ENCODE measurements around the gene CHCHD3. TPM values are rescaled to one million over a fixed set of nuclear protein-coding genes. Genes with fewer than 3 reads are reported as not detected.

CHCHD3 gene
- total RNA-seq, 2 donors from 2014 or later = 36.1 to 43.0 TPM

DNA sequence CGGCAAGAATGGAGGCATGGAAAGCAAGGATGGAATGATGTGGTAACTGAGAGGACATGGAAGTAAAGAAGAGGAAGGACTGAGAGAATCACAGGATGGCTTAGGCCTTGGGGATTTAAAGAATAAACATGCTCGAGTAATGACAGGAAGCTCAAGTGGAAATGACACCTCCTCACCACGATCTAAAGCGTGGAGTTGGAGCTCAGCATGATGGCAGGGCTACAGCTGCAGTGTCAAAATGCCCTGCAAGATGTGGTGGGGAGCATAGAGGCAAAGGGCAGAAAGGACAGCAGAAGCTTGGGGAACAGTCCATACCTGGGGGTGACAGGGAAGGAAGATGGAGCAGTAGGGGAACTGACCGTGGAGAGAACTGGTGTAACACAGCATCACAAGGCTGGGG lies 276.1 kb downstream of the CHCHD3 start:
- Histone ChIP-seq H3K4me1 (ENCODE audit: control insufficient read depth in 1 of 2, low read depth in 2 of 2) (no peaks in the 10 kb centered on the region), H3K36me3 (peaks cover 3% of the 10 kb centered on the region)
- no peak for DNase-seq (ENCODE audit: low spot score)

DNA sequence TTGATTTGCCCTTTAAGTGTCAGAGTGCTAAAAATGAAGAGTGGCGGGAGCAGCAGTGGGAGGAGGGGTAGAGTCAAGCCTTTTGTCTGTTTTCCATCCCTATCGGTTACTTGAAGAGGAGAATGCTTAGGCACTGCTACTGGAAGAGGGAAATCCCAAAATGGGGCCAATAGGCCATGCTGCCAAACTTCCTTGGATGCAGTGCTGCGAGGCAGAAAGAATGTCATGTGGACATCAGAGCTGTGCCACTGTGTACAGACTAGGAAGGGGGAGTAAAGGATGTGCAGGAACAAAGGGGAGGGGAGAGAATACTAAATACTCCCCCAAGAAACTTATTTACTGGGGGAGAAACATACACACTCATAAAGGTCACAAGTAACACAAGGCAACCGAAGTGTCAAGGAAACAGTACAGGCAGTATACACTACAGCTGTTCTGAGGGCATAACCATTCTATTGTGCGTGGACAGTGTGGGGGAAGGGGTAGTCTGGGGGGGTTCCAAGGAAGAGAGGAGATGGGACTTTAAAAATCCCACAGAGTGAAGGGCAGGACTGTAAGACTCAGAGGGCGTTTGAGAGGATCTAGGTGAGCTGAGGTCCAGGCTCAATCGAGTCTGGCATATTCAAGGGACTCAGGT lies 276.9 kb downstream of the CHCHD3 start:
- TF ChIP-seq, protein P1, sequence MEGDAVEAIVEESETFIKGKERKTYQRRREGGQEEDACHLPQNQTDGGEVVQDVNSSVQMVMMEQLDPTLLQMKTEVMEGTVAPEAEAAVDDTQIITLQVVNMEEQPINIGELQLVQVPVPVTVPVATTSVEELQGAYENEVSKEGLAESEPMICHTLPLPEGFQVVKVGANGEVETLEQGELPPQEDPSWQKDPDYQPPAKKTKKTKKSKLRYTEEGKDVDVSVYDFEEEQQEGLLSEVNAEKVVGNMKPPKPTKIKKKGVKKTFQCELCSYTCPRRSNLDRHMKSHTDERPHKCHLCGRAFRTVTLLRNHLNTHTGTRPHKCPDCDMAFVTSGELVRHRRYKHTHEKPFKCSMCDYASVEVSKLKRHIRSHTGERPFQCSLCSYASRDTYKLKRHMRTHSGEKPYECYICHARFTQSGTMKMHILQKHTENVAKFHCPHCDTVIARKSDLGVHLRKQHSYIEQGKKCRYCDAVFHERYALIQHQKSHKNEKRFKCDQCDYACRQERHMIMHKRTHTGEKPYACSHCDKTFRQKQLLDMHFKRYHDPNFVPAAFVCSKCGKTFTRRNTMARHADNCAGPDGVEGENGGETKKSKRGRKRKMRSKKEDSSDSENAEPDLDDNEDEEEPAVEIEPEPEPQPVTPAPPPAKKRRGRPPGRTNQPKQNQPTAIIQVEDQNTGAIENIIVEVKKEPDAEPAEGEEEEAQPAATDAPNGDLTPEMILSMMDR (IDR thresholded peaks at IDR 0.05) = no peak
- no peak for ATAC-seq (ENCODE audit: insufficient number of reproducible peaks, low FRiP score, low read depth)
- no peaks in the 10 kb centered on the region for H3K27me3 ChIP-seq (replicated peaks; ENCODE audit: insufficient read depth)

More for the DNA sequence above, 276.1 kb downstream of the CHCHD3 start:
- Histone ChIP-seq H3K27ac (no peak overlapping the region), H3K27me3 (replicated peaks; ENCODE audit: insufficient read depth) (no peaks in the 10 kb centered on the region), H3K4me3 (no peak overlapping the region), H3K9me3 (no peaks in the 10 kb centered on the region)
- no peak for ATAC-seq (ENCODE audit: insufficient number of reproducible peaks, low FRiP score, low read depth)
- TF ChIP-seq, protein P1 (IDR thresholded peaks at IDR 0.05) = no peak

DNA sequence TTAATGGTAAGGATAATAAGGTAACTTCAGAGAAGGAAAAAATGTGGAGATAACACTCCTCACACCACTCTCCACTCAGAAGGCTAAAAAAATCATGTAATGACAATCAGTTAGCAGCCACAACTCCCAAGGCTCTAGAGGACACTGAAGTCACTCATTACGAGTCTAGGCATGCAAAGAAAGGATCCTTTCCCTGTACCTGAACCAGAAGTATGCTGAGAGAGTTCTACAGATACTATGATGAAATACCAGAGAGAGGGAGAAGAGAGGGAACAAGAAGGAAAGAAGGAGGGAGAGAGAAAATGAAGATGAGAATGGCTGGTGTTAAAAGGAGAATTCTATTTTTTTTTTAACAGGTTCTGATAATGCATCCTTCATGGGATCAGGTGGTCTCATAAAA lies 281.4 kb downstream of the CHCHD3 start:
- DNase-seq (ENCODE audit: low spot score) (no peak), ATAC-seq (ENCODE audit: insufficient number of reproducible peaks, low FRiP score, low read depth) (no peak)
- H3K4me1 ChIP-seq (ENCODE audit: control insufficient read depth in 1 of 2, low read depth in 2 of 2) = no peaks in the 10 kb centered on the region
- H3K36me3 ChIP-seq = peaks cover 6% of the 10 kb centered on the region
- H3K27ac ChIP-seq = no peak overlapping the region
- no peaks in the 10 kb centered on the region for H3K9me3 ChIP-seq
- no peaks in the 10 kb centered on the region for H3K27me3 ChIP-seq (replicated peaks; ENCODE audit: insufficient read depth)
- TF ChIP-seq, protein P1 (IDR thresholded peaks at IDR 0.05) = no peak
- no peak overlapping the region for H3K4me3 ChIP-seq

More for the DNA sequence above, 276.9 kb downstream of the CHCHD3 start:
- Histone ChIP-seq H3K9me3 (no peaks in the 10 kb centered on the region), H3K27ac (no peak overlapping the region), H3K4me1 (ENCODE audit: control insufficient read depth in 1 of 2, low read depth in 2 of 2) (no peaks in the 10 kb centered on the region), H3K36me3 (peaks cover 3% of the 10 kb centered on the region), H3K4me3 (no peak overlapping the region)
- no peak for DNase-seq (ENCODE audit: low spot score)

DNA sequence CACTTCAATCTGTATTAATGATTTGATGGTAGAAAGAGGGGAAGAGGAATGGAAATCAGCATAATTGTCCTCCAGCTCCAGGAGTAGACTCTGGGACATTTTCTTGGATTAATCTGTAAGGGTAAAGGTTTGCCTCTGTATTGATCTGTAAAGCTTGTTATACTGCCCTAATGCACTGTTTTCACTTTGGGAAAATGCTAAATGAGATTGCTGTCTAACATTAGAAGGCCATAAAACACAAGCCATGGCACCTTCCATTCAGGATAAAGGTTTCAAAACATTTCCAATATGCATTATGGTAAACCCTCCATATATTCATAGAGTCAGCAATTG lies 282.8 kb downstream of the CHCHD3 start:
- TF ChIP-seq, protein P1 (IDR thresholded peaks at IDR 0.05) = no peak
- Histone ChIP-seq H3K36me3 (peaks cover 2% of the 10 kb centered on the region), H3K27ac (no peak overlapping the region), H3K27me3 (replicated peaks; ENCODE audit: insufficient read depth) (no peaks in the 10 kb centered on the region), H3K4me3 (no peak overlapping the region), H3K9me3 (no peaks in the 10 kb centered on the region), H3K4me1 (ENCODE audit: control insufficient read depth in 1 of 2, low read depth in 2 of 2) (no peaks in the 10 kb centered on the region)
- DNase-seq (ENCODE audit: low spot score) (no peak), ATAC-seq (ENCODE audit: insufficient number of reproducible peaks, low FRiP score, low read depth) (no peak)

DNA sequence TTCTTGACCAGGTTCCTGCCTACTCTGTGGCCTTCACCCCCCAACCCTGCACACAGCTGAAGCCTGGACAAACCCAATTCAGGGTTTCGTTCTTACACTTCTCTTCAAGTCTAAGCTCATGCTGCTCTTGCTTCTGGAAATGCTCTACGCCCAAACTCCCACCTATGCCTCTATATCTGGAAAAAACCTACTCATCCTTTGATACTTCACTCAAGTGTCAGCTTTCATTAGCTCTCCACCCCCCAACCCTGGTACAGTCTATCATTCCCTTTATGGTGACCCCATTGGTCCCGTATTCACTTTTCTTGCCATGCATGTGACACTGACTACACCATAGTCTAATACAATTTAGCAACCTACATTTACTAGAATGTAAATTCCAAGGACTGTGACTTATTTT lies 284.7 kb downstream of the CHCHD3 start:
- no peak for DNase-seq (ENCODE audit: low spot score)
- TF ChIP-seq, protein P1 (IDR thresholded peaks at IDR 0.05) = no peak
- Histone ChIP-seq H3K27ac (no peak overlapping the region), H3K9me3 (no peaks in the 10 kb centered on the region), H3K27me3 (replicated peaks; ENCODE audit: insufficient read depth) (no peaks in the 10 kb centered on the region), H3K36me3 (peaks cover 2% of the 10 kb centered on the region), H3K4me1 (ENCODE audit: control insufficient read depth in 1 of 2, low read depth in 2 of 2) (no peaks in the 10 kb centered on the region), H3K4me3 (no peak overlapping the region)
- no peak for ATAC-seq (ENCODE audit: insufficient number of reproducible peaks, low FRiP score, low read depth)

Data from thoracic aorta (tissue), 2 donors.